ENCODE data around the gene SCAMP2. TPM values are rescaled to one million over a fixed set of nuclear protein-coding genes. Genes with fewer than 3 reads are reported as not detected.

The SCAMP2 gene
- total RNA-seq, 1 experiment from 2014 or later = 121 TPM

DNA sequence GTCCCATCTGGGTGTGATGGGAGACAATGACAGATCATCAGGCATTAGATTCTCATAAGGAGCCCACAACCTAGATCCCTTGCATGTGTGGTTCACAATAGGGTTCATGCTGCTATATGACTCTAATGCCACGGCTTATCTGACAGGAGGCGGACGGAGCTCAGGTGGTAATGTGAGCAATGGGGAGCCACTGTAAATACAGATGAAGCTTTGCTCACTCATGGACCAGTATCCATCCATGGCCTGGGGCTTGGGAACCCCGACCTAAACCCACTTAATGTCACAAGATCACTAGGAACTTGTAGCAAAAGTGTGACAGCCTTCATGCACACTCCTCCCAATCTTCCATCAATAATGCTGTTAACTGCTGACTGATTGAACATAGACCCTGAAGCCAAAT is 35.5 kb upstream of the SCAMP2 start:
- Histone ChIP-seq H3K36me3 (ENCODE audit: control insufficient read depth, insufficient read depth, low read length) (peaks cover 18% of the 10 kb centered on the region; the same call in 1 of the 2 replicates), H3K27ac (ENCODE audit: low read length) (no peak overlapping the region), H3K27me3 (ENCODE audit: control insufficient read depth, insufficient read depth, low read length) (no peaks in the 10 kb centered on the region), H3K4me3 (ENCODE audit: low read depth in 2 of 2, low read length in 2 of 2) (no peak overlapping the region), H3K9me3 (ENCODE audit: control insufficient read depth, insufficient read depth, low read depth, low read length) (no peaks in the 10 kb centered on the region), H3K4me1 (ENCODE audit: control insufficient read depth, insufficient read depth, low read length) (peaks cover 13% of the 10 kb centered on the region)
- no TSS peak for BruUV-seq (replicated peaks)
- intact Hi-C loops (cut with micrococcal nuclease; ENCODE audit: unreplicated experiment) (no loop called here), in situ Hi-C loops (cut with HindIII; ENCODE audit: low pct_unique_long_range_greater_than_20kb, low sequenced_read_pairs) (no loop called here)
- CTCF ChIA-PET = no interaction called here
- TF ChIP-seq SIN3A (IDR thresholded peaks at IDR 0.05; ENCODE audit: borderline replicate concordance, insufficient read depth, low read depth, low read length) (no peak), POLR2AphosphoS5 (IDR thresholded peaks at IDR 0.05; ENCODE audit: low read depth, low read length) (no peak), TCF7L2 (IDR thresholded peaks at IDR 0.05; ENCODE audit: low read depth, low read length) (no peak)
- TF ChIP-seq, protein P1, sequence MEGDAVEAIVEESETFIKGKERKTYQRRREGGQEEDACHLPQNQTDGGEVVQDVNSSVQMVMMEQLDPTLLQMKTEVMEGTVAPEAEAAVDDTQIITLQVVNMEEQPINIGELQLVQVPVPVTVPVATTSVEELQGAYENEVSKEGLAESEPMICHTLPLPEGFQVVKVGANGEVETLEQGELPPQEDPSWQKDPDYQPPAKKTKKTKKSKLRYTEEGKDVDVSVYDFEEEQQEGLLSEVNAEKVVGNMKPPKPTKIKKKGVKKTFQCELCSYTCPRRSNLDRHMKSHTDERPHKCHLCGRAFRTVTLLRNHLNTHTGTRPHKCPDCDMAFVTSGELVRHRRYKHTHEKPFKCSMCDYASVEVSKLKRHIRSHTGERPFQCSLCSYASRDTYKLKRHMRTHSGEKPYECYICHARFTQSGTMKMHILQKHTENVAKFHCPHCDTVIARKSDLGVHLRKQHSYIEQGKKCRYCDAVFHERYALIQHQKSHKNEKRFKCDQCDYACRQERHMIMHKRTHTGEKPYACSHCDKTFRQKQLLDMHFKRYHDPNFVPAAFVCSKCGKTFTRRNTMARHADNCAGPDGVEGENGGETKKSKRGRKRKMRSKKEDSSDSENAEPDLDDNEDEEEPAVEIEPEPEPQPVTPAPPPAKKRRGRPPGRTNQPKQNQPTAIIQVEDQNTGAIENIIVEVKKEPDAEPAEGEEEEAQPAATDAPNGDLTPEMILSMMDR (IDR thresholded peaks at IDR 0.05) = no peak
- TF ChIP-seq, protein P2, sequence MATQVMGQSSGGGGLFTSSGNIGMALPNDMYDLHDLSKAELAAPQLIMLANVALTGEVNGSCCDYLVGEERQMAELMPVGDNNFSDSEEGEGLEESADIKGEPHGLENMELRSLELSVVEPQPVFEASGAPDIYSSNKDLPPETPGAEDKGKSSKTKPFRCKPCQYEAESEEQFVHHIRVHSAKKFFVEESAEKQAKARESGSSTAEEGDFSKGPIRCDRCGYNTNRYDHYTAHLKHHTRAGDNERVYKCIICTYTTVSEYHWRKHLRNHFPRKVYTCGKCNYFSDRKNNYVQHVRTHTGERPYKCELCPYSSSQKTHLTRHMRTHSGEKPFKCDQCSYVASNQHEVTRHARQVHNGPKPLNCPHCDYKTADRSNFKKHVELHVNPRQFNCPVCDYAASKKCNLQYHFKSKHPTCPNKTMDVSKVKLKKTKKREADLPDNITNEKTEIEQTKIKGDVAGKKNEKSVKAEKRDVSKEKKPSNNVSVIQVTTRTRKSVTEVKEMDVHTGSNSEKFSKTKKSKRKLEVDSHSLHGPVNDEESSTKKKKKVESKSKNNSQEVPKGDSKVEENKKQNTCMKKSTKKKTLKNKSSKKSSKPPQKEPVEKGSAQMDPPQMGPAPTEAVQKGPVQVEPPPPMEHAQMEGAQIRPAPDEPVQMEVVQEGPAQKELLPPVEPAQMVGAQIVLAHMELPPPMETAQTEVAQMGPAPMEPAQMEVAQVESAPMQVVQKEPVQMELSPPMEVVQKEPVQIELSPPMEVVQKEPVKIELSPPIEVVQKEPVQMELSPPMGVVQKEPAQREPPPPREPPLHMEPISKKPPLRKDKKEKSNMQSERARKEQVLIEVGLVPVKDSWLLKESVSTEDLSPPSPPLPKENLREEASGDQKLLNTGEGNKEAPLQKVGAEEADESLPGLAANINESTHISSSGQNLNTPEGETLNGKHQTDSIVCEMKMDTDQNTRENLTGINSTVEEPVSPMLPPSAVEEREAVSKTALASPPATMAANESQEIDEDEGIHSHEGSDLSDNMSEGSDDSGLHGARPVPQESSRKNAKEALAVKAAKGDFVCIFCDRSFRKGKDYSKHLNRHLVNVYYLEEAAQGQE (IDR thresholded peaks at IDR 0.05; ENCODE audit: insufficient read depth in 1 of 2, low read depth in 2 of 2, low read length in 1 of 2) = no peak
- POLR2A ChIA-PET = interaction anchor here (0.6 kb wide), 1 partner anchor 215 kb away, joined by 5 read pairs; no protein-coding TSS in a partner anchor
- ATAC-seq (no peak), DNase-seq (ENCODE audit: low read depth, low spot score) (no peak)

- CTCF ChIA-PET = no interaction called here
- Histone ChIP-seq H3K36me3 (ENCODE audit: control insufficient read depth, insufficient read depth, low read length) (peaks cover 14% of the 10 kb centered on the region; the same call in 1 of the 2 replicates), H3K4me3 (ENCODE audit: low read depth in 2 of 2, low read length in 2 of 2) (peak overlapping the region; percentile 89 to 94), H3K27ac (ENCODE audit: low read length) (peak overlapping the region; percentile 95), H3K27me3 (ENCODE audit: control insufficient read depth, insufficient read depth, low read length) (no peaks in the 10 kb centered on the region), H3K9me3 (ENCODE audit: control insufficient read depth, insufficient read depth, low read depth, low read length) (no peaks in the 10 kb centered on the region), H3K4me1 (ENCODE audit: control insufficient read depth, insufficient read depth, low read length) (peaks cover 13% of the 10 kb centered on the region)
- in situ Hi-C loops (cut with HindIII; ENCODE audit: low pct_unique_long_range_greater_than_20kb, low sequenced_read_pairs) = no loop called here
- no peak for DNase-seq (ENCODE audit: low read depth, low spot score)
- POLR2A ChIA-PET = interaction anchor here (0.7 kb wide), 1 partner anchor 24 kb away, joined by 10 read pairs; no protein-coding TSS in a partner anchor
- ATAC-seq = peak; percentile 58
- TF ChIP-seq SIN3A (IDR thresholded peaks at IDR 0.05; ENCODE audit: borderline replicate concordance, insufficient read depth, low read depth, low read length) (no peak), POLR2AphosphoS5 (IDR thresholded peaks at IDR 0.05; ENCODE audit: low read depth, low read length) (no peak), TCF7L2 (IDR thresholded peaks at IDR 0.05; ENCODE audit: low read depth, low read length) (no peak)
- TF ChIP-seq, protein P1 (IDR thresholded peaks at IDR 0.05) = no peak
- TF ChIP-seq, protein P2 (IDR thresholded peaks at IDR 0.05; ENCODE audit: insufficient read depth in 1 of 2, low read depth in 2 of 2, low read length in 1 of 2) = no peak
- TSS peak; percentile 93 for BruUV-seq (replicated peaks)
- intact Hi-C loops (cut with micrococcal nuclease; ENCODE audit: unreplicated experiment) = no loop called here
Observed at GRCh38 chr15:74907163-74907870, 34.2 kb upstream of the SCAMP2 start.
